Epidermal melanocyte (primary cell): ENCODE data around the gene TMEM131L.
"Not testable (repeated sequence)": the region's sequence is repeated elsewhere in the genome, so short reads cannot be mapped to it uniquely, and the experiment has no call there.

Experiments
- DNase-seq: peaks from one replicate; pipeline ENCODE4 v3.0.0; 2011; ENCODE audit warnings: low spot score; ENCODE audit not compliant: insufficient read length

Gene TMEM131L

DNA sequence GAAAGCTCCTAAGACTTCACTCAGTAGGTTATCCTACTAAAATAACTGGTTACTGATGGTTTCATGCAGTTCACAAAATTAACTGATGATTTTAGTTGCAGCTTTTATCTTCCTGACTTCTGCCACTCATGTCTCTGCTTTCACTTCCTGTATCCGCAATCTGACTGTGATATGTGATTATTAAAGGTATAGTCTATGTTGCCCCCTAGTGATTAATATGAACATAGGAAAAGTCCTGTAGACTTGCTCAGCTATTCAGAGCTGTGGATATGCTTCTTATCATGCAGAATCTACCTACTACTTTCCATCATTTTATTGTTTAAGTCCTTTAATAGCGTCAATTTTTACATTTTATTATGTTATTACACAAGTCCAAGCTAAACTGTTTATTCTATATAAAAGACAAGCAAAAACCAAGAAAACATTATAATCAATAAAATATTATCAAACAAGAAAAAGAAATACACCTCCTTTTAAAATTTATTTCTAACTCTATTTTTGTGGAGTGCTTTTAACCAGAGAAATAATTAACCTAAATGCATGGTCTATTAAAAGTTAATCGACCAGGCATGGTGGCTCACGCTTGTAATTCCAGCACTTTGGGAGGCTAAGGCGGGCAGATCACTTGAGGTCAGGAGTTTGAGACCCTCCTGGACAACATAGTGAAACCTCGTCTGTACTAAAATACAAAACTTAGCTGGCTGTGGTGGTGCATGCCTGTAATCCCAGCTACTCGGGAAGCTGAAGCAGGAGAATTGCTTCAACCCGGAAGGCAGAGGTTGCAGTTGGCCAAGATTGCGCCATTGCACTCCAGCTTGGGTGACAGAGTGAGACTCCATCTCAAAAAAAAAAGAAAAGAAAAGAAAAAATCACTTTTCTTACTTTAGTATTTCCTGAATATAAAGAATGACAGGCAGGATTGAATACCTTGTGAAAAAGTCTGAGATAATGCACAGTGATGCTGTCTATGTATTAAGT is 177.5 kb downstream of the TMEM131L start:
- DNase-seq = peak; percentile 56

DNA sequence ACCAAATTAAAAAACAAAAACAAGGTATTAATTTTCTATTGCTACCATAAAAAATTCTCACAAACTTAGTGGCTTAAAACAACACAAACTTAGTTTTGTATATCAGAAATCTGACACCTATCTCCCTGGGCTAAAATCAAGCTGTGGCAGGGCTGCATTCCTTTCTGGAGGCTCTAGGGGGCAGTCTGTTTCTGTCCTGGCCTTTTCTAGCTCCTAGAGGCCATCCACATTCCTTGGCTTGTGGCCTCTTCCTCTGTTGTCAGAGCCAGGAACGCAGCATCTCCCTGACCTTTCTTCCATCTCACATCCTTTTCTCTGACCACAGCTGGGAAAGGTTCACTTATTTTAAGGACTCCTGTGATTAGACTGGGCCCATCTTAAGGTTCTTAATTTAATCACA is 179.0 kb downstream of the TMEM131L start:
- no peak for DNase-seq

DNA sequence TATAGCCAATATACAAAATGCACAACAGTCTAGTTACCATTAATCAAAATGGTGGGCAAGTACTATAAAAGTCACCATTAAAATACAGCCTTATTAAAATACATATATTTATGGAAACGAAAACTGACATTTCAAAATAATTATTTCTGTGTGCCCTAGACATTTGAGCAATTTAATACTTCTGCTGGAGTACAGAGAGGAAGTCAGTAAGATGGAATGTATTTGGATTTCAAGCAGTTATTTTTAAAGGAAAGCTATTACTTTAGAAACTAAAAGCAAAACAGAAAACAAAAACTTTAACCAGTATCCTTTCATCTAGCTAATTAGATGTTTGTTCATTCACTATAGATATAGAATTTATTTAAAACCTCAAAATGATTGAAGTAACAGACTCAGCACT is 180.1 kb downstream of the TMEM131L start:
- no peak for DNase-seq

GRCh38 chr4:153646978-153647377 is 180.8 kb downstream of the TMEM131L start:
- DNase-seq = no peak

DNA sequence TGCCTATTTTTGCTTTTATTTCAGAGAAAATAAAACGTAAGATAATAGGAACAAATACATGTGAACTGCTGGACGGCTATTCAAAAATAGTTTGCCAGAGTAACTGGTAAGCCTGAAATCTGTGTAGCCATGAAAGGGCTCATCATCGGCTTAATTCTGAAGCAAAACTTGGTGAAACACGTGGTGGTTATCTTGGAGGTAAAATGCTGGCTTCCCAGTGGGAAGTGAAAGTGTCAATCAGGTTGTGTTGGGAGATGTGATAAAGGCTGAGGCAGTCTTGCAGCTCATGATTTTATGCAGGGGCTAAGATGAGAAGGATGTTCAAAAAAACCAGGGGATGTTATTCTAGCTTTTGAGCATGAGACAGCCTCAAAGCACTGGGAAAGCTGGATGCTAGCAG is 181.8 kb downstream of the TMEM131L start:
- DNase-seq = no peak

DNA sequence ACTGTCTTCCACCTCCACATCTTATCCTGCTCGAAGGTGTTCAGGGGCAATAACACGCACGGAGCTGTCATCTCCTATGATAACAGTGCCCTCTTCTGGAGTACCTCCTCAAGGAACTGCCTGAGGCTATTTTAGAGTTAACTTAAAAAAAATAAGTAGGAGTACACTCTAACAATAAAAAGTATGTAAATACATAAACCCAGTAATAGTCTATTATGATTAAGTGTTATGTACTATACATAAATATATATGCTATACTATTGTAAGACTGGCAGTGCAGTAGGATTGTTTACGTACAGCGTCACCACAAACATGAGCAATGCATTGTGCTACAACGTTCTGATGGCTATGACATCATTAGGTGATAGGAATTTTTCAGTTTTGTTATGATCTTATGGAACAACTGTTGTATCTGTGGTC is 183.4 kb downstream of the TMEM131L start:
- no peak for DNase-seq

GRCh38 chr4:153651116-153651515 is 185.0 kb downstream of the TMEM131L start:
- DNase-seq = no peak

GRCh38 chr4:153651587-153651986 is 185.4 kb downstream of the TMEM131L start:
- no peak for DNase-seq

DNA sequence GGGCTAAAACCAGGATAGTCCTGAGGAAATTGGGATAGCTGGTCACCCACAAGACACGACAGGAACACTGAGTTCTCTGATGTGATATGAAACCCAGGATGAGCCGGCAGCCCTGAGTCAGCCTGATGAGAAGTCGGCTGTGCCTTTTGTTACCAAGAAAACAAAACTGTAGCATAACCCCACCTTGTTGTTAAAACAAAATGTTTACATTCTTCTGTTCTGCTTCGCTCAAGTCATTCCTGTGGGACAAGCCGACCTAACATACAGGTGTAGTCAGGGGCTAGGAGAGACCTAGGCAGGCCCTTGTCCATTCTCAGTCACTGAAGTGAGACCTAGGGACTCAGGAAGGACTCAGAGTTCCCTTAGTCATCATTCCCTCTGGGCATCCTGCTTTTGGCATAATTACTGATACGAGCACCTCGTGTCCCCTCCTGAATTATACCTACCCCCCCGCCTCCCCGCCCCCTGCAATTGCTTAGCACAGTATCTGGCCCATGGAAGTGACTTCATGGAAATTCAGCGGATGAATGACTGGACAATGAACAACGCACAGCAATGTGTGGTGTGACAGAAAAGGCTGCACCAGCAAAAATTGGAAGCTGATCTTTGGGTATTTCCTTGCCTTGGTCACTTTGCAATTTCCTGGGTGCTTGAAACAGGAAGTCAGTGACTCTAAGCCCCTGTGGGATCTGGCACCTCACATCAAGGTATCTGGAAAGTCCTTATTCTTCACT is 186.1 kb downstream of the TMEM131L start:
- DNase-seq = no peak

DNA sequence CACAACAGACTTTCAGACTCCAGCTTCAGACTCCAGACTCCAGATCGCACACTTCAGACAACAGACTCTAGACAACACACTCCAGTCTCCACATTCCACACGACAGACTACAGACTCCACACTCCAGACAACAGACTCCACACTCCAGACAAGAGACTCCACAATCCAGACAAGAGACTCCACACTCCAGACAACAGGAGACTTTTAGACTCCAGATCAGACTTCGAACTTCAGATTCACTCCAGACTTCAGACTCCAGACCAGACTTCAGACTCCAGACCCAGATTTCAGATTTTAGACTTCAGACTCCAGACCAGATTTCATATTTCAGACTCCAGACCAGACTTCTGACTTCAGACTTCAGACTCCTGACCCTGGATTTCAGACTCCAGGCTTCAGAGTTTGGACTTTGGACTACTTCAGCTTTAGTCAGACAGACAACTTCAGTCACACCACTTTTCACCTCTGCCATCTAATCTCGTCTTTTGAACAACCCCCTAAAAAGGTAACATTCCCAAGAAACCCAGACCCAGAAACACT is 188.9 kb downstream of the TMEM131L start:
- DNase-seq = no peak

- DNase-seq = no peak
Observed at GRCh38 chr4:153655928-153656327, 189.8 kb downstream of the TMEM131L start.

GRCh38 chr4:153661215-153661822 is 195.2 kb downstream of the TMEM131L start:
- DNase-seq = no peak

DNA sequence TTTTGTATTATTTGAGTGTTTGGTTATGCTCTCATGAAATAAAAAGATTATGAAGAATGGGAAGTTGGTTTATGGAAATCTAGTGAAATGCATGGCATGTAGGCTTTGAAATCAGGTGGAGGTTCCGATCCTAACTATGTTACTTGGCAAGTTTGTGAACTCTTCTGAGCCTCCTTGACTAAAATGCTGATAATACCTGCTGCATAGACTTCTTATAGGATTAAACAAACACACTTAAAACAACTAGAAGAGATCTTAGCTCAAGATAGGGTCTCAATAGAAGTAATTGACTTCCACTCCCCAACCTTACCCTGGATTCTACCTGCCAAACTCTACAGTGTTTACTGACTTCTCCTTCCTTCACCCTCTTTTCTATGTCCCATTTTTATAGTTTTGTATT is 195.7 kb downstream of the TMEM131L start:
- no peak for DNase-seq

DNA sequence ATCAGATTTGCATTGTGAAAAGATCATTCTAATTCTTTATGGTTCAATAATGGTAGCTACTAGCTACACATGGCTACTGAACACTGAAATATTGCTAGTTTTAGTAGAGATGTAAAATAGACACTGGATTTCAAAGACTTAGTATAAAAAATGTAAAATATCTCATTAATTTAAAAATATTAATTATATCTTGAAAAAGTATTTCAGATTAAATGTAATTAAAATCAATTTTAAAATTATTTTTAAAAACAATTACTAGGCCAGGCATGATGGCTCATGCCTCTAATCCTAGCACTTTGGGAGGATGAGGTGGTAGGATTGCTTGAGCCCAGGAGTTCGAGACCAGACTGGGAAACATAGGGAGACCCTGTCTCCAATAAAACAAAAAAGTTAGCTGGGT is 197.5 kb downstream of the TMEM131L start:
- no peak for DNase-seq

DNA sequence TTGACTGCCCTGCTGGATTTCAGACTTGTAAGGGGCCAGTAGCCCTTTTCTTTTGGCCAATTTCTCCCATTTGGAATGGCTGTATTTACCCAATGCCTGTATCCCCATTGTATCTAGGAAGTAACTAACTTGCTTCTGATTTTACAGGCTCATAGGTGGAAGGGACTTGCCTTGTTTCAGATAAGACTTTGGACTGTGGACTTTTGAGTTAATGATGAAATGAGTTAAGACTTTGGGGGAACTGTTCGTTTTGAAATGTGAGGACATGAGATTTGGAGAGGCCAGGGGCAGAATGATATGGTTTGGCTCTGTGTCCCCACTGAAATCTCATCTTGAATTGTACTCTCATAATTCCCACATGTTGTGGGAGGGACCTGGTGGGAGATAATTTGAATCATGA is 200.3 kb downstream of the TMEM131L start:
- DNase-seq = not testable (repeated sequence)

DNA sequence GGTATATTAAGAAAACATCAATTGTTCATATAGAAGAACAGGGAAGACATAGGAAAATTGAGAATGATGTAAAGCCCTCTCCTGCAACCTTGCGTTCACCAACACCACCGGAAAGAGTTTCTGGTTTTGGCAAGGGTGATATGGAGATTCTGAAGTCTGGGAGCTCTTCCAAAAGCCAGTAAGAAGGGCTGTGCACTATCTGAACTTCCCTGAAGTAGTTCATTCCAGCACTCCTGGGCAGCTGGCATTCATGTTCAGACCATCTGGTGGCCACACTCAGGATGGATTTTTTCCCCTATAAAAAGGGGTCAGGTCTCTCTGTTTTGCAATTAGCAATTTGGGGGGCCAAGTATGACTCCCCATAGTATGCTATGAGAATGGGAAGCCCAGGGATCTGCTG is 202.5 kb downstream of the TMEM131L start:
- no peak for DNase-seq

DNA sequence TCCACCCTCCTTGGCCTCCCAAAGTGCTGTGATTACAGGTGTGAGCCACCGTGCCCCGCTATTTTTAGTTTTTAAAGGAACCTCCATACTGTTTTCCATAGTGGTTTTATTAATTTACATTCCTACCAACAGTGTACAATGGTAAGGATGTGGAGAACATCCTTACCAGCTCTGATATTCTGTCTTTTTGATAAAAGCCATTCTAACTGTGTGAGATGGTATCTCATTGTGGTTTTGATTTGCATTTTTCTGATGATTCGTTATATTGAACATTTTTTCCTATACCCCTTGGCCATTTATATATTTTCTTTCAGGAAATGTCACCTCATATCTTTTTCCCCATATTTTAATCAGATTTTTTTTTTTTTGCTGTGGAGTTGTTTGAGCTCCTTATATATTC is 203.7 kb downstream of the TMEM131L start:
- DNase-seq = no peak

GRCh38 chr4:153676486-153676885 is 210.3 kb downstream of the TMEM131L start:
- no peak for DNase-seq

GRCh38 chr4:153676984-153677383 is 210.8 kb downstream of the TMEM131L start:
- DNase-seq = no peak

GRCh38 chr4:153679486-153679885 is 213.3 kb downstream of the TMEM131L start:
- DNase-seq = no peak

- no peak for DNase-seq
Observed at GRCh38 chr4:153683763-153684181, 217.6 kb downstream of the TMEM131L start.
